GM21576 (cell line): ENCODE measurements around the gene BCAS1.
A peak's percentile ranks its signal among the peaks of the same experiment; 100 is the strongest.

ENCODE experiments used
- ATAC-seq: cut with Tn5 transposase; IDR thresholded peaks from one replicate; pipeline ENCODE4 v1.9.1; 2021; ENCODE audit warnings: mild to moderate bottlenecking, moderate library complexity; ENCODE audit not compliant: unreplicated experiment

Gene BCAS1

GRCh38 chr20:53964501-53965253 is 105.7 kb downstream of the BCAS1 start:
- ATAC-seq: no peak

DNA sequence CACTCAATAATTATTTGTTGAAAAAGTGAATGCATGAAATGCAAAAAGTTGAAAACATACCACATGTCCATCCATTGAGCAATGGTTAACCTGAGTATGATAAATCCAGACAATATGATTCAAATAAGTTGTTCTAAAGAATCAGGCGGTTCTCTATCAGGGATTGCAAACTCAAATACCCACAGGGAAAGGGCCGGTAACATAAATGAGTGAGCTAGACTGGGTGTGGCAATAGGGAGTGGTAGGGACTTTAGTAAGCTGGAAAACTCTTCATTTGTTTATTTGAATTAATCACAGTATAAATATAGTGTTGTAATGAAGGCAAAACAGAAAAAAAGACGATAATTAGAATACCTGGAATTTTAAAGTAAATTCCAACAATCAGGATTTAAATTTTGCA is 106.3 kb downstream of the BCAS1 start:
- ATAC-seq: no peak

- ATAC-seq: no peak
Measured at GRCh38 chr20:53963635-53964034, 106.8 kb downstream of the BCAS1 start.

- ATAC-seq: no peak
Measured at GRCh38 chr20:53962388-53962787, 108.0 kb downstream of the BCAS1 start.

DNA sequence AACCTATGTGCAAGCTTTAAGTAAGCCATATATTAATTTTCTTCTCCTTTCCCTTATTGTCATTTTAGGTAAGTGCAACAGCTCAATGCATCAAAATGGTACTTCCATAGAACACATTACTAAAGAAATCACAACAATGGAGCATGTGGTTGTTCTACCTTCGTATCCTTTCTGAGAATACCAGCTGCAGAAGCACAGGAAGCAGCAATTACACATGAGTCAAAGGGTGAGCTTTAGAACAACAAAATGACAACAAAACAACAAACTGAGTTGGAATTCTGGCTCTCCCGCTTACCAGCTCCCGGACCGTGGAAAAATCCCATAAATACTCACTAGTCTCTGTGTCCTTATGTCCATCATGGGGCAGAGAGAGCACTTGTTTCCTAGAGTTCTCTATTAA is 108.9 kb downstream of the BCAS1 start:
- ATAC-seq: no peak

GRCh38 chr20:53960579-53961272 is 109.7 kb downstream of the BCAS1 start:
- ATAC-seq: no peak

DNA sequence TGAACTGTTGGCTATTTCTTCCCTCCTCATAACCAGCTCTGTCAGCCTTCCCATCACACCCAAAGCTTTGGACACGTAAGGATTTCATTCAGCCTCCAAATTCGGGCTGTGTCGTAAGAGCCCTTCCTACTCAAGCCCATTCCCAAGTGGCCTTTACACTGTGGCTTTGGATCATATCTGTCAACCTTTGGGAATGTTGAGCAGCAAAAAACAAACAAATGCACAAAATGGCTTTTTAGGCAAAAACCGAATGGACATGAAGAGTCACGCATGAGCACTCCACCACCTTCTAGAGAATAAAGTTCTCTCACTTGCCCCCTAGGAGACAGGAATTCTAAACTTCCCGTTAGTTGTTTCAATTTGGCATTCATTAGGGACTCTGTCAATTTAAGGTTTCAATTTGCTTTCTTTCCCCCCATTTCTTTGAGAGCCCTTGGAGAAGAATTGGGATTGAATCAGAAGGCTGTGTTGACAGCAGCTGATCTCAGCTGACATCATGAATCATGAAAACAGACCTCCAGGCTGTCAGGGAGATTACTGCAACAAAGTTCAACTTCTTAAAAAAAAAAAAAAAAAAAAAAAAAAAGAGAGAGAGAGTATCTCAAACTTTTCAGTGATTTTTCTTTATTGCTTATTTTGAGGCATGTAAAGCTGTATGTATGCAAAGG is 110.3 kb downstream of the BCAS1 start:
- no peak for ATAC-seq

GRCh38 chr20:53958260-53958659 is 112.1 kb downstream of the BCAS1 start:
- no peak for ATAC-seq

- no peak for ATAC-seq
Measured at GRCh38 chr20:53957451-53958172, 112.8 kb downstream of the BCAS1 start.

GRCh38 chr20:53956013-53956715 is 114.2 kb downstream of the BCAS1 start:
- no peak for ATAC-seq

GRCh38 chr20:53954723-53955658 is 115.4 kb downstream of the BCAS1 start:
- ATAC-seq: no peak

GRCh38 chr20:53952528-53953096 is 117.8 kb downstream of the BCAS1 start:
- no peak for ATAC-seq

DNA sequence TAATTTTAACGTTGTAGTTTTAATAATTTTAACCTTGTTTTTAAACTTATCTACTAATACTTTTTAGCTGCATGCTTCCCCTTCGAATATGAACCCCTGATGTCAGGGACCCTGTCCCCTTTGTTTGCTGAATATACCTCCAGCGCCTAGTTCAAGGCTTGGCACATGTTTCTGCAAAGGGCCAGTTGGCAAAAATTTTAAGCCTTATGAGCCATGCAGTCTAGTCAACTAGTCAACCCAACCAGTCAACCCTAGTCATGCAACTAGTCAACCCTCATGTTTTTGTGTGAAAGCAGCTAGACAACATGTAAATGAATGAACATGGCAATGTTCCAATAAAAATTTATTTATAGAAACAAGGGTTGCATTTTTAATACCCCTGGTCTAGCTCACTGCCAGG is 119.8 kb downstream of the BCAS1 start:
- no peak for ATAC-seq

DNA sequence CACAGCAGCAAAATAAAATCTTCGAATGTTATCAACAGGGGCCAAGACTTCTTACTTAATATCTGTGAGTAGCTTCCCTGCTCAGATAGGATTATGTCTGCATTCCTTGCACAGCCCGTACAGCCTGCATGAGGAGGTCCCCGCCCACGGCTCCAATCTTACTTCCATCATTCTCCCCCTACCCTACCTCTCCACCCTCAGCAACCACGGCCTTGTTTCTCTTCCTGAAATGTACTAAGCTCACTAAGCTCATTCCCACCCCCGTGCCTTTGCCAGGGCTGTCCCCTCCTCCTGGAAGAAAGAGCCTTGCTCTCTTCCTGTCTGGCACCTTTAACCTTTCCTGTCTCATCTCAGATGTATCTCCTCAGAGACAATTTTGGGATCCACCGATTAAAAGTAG is 120.4 kb downstream of the BCAS1 start:
- ATAC-seq: no peak

GRCh38 chr20:53949319-53949839 is 121.0 kb downstream of the BCAS1 start:
- ATAC-seq: peak; percentile 80

- no peak for ATAC-seq
Measured at GRCh38 chr20:53948383-53949318, 121.7 kb downstream of the BCAS1 start.

DNA sequence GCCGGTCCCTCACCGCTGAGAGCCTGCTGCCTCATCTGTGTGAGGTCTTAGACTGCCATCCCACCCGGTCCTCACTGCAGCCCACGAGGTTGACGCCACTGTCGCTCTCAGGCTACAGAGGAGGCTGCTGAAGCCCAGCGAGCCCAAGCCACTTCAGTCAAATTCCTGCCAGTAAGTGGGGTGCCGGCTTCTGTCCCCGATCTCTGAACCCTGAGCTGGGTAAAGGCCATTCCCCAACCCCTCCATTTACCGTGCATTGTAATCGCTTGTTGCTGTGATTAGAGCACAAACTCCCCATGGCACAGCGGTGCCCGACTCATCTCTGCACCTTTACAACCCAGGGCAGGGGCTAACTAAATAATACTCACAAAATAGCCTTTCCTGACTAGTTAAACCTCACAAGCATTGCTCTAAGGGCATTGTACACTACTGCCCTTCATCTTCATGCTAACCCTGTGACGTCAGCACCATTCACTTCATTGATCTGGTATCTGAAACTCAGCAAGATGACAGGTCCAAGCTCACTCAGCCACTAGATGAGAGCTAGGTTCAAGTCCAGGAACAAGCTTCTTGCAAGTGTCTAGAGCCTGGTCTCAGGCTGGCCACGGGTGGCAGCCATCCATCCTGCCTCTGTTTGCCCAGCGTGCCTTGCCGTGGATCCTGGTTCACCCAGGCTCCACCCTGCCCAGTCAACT is 122.7 kb downstream of the BCAS1 start:
- ATAC-seq: no peak
